ENCODE results near the gene MTCH1. TPM values are rescaled to one million over a fixed set of nuclear protein-coding genes. Genes with fewer than 3 reads are reported as not detected.

MTCH1 gene
- total and polyA plus RNA-seq, 10 of the 15 experiments (the other 5 are each of a cell fraction or from before 2014, with no cell fraction given) = 7.2 to 128 (median 85.2) TPM

DNA sequence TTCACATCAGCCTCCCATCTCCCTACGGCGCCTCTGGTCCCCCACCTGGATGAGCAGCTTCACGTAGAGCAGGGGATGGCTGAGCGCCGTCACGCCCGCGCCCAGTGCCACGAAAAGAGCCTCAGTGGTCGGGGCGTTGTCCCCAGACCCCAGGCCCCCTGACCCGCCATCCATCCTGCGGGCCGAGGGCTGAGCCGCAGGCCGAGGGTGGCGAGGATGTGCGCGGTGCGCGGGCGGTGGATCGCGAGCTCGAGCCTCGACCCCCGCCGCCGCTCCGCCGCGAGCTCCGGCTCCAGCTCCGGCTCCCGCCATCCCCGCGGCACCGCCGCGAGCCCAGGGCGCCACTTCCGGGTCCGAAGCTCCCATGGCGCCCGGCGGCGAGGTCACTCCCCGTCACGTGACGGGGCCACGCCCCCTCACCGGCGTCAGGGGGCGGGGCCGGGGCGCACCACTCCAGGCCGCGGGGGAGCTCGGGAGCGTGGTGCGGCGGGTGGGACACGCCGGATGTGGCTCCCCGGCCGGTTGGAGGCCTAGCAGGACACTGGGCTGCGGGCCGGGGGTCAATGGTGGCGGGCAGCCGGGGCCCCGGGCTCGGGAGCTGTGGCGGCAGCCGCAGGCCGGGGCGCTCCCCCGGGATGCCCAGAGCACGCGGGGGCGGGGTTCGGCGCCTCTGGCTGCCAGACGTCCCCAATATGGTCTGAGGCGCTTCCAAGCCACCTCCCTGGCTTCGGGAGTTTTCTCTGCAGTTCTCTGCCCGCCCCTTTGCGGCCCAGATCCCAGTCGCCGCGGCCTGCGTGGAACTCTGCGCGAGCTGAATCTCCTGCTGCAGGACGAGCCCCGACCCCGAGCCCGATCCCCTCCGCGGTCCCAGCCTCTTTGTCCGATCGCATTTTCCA lies at the start of gene MTCH1 (continued):
- TF ChIP-seq ZBTB4 (CRISPR knock-in tag; IDR thresholded peaks at IDR 0.05) (0 out of 2 replicates have a peak, but pooled peaks have one; percentile 34), SKIL (IDR thresholded peaks at IDR 0.05; ENCODE audit: low read depth, poor library complexity, severe bottlenecking) (no peak), MEF2A (IDR thresholded peaks at IDR 0.05; ENCODE audit: insufficient read depth, low read depth, low read length) (no peak), NRF1 (conservative IDR thresholded peaks at IDR 0.05; ENCODE audit: low read depth, low read length) (no peak), RUNX3 (IDR thresholded peaks at IDR 0.05; ENCODE audit: low read length) (peak; percentile 51), SPI1 (IDR thresholded peaks at IDR 0.05; ENCODE audit: borderline replicate concordance, insufficient read depth, low read depth, low read length) (no peak), TAF1 (IDR thresholded peaks at IDR 0.05; ENCODE audit: borderline replicate concordance, low read depth, low read length) (peak; percentile 96), MLLT1 (IDR thresholded peaks at IDR 0.05) (no peak), MAX (IDR thresholded peaks at IDR 0.05; ENCODE audit: low read depth, low read length) (peak; percentile 96), RFX5 (IDR thresholded peaks at IDR 0.05; ENCODE audit: low read depth, low read length) (no peak), JUND (IDR thresholded peaks at IDR 0.05; ENCODE audit: low read depth, low read length) (peak; percentile 98), WRNIP1 (IDR thresholded peaks at IDR 0.05; ENCODE audit: borderline replicate concordance, low read depth, low read length) (no peak)
- TF ChIP-seq, protein P1, sequence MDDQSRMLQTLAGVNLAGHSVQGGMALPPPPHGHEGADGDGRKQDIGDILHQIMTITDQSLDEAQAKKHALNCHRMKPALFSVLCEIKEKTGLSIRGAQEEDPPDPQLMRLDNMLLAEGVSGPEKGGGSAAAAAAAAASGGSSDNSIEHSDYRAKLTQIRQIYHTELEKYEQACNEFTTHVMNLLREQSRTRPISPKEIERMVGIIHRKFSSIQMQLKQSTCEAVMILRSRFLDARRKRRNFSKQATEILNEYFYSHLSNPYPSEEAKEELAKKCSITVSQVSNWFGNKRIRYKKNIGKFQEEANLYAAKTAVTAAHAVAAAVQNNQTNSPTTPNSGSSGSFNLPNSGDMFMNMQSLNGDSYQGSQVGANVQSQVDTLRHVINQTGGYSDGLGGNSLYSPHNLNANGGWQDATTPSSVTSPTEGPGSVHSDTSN (IDR thresholded peaks at IDR 0.05; ENCODE audit: insufficient replicate concordance, low read depth, low read length) = no peak
- TF ChIP-seq, protein P2, sequence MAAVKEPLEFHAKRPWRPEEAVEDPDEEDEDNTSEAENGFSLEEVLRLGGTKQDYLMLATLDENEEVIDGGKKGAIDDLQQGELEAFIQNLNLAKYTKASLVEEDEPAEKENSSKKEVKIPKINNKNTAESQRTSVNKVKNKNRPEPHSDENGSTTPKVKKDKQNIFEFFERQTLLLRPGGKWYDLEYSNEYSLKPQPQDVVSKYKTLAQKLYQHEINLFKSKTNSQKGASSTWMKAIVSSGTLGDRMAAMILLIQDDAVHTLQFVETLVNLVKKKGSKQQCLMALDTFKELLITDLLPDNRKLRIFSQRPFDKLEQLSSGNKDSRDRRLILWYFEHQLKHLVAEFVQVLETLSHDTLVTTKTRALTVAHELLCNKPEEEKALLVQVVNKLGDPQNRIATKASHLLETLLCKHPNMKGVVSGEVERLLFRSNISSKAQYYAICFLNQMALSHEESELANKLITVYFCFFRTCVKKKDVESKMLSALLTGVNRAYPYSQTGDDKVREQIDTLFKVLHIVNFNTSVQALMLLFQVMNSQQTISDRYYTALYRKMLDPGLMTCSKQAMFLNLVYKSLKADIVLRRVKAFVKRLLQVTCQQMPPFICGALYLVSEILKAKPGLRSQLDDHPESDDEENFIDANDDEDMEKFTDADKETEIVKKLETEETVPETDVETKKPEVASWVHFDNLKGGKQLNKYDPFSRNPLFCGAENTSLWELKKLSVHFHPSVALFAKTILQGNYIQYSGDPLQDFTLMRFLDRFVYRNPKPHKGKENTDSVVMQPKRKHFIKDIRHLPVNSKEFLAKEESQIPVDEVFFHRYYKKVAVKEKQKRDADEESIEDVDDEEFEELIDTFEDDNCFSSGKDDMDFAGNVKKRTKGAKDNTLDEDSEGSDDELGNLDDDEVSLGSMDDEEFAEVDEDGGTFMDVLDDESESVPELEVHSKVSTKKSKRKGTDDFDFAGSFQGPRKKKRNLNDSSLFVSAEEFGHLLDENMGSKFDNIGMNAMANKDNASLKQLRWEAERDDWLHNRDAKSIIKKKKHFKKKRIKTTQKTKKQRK (IDR thresholded peaks at IDR 0.05; ENCODE audit: low read depth, low read length) = no peak
